G401 (cell line): ENCODE data around the gene GPHN. TPM values are rescaled to one million over a fixed set of nuclear protein-coding genes. Genes with fewer than 3 reads are reported as not detected.

Experiments
- DNase-seq: peaks from one replicate; pipeline ENCODE4 v3.0.0-alpha.2; 2015; ENCODE audit warnings: low spot score
- in situ Hi-C: cut with HindIII; loops from 2 replicates; pipeline ENCODE4 v1.10.0; 2016; ENCODE audit warnings: low sequenced_read_pairs, mixed read lengths
- total RNA-seq: library from RNA; depleted of rRNA; stranded (reverse); fragments of >200 nt; shearing (Covaris generic); gene quantifications from 2 replicates; pipeline ENCODE4 v1.2.3, GENCODE V29; 2014; rRNA removed

Gene GPHN
- total RNA-seq, 1 experiment from 2014 or later, result 19.8 TPM

GRCh38 chr14:67228325-67228984, 720.5 kb downstream of the GPHN start:
- no peak for DNase-seq
- in situ Hi-C loops, result no loop called here

Other genes with a start within 250 kb of the GPHN start
- gene CCDC196, start 21.8 kb upstream of the GPHN start, total RNA-seq, result not detected in 2 replicates